GM19351 (cell line): ENCODE data around the gene ATP8B3.
"Not testable (repeated sequence)": the region's sequence is repeated elsewhere in the genome, so short reads cannot be mapped to it uniquely, and the experiment has no call there.

Experiments
- ATAC-seq: cut with Tn5 transposase; IDR thresholded peaks from one replicate; pipeline ENCODE4 v1.9.1; 2021; ENCODE audit warnings: mild to moderate bottlenecking, moderate library complexity; ENCODE audit not compliant: unreplicated experiment

The ATP8B3 gene

DNA sequence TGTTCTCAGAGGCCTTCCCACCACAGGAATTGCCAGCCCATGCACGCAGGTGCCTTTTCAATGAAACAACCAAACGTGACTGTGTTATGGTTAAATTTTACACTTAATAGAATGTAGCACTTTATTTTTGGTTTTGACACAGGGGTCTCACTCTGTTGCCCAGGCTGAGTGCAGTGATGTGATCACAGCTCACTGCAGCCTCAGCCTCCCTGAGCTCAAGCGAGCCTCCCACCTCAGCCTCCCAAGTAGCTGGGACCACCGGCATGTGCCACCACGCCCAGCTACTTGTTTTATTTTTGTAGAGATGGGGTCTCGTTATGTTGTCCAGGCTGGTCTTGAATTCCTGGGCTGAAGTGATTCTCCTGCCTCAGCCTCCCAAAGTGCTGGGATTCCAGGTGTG lies 7.2 kb downstream of the ATP8B3 start:
- ATAC-seq, result no peak

DNA sequence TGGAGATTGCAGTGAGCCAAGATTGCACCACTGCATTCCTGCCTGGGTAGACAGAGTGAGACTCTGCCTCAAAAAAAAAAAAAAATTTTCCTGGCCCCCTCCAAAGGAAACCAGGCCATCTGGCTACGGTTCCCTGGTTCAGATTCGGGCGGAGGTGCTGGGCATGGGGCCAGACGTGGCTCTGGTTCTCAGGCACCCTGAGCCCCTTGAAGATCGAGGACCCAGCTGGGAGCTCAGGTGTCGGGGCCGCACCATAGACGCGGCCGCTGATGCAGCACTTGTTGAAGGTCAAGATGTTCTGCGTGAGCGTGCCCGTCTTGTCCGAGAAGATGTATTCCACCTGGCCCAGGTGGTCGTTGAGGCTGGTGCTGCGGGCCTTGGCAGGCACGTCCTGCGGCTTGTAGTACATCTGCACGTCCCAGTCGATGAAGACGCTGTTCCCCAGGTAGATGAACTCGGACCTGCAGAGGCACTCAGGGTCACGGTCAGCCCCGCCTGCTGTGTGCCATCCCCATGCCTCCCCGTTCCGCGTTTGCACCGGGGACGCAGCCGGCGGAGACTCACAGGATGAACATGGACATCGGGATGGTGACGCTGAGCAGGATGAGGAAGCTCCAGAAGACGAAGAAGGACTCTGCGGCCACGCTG lies 12.3 kb downstream of the ATP8B3 start:
- ATAC-seq, result no peak

DNA sequence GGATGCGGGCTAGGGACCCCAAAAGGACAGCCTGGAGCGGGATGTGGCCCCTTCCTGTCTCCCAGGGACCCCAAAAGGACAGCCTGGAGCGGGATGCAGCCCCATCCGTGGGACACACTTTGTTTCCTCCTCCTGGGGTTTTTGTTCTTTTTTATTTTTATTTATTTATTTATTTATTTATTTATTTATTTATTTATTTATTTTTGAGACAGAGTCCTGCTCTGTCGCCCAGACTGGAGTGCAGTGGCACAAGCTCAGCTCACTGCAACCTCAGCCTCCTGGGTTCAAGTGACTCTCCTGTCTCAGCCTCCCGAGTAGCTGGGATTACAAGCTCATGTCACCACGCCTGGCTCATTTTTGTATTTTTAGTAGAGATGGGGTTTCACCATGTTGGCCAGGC lies 14.8 kb downstream of the ATP8B3 start:
- ATAC-seq, result not testable (repeated sequence)

DNA sequence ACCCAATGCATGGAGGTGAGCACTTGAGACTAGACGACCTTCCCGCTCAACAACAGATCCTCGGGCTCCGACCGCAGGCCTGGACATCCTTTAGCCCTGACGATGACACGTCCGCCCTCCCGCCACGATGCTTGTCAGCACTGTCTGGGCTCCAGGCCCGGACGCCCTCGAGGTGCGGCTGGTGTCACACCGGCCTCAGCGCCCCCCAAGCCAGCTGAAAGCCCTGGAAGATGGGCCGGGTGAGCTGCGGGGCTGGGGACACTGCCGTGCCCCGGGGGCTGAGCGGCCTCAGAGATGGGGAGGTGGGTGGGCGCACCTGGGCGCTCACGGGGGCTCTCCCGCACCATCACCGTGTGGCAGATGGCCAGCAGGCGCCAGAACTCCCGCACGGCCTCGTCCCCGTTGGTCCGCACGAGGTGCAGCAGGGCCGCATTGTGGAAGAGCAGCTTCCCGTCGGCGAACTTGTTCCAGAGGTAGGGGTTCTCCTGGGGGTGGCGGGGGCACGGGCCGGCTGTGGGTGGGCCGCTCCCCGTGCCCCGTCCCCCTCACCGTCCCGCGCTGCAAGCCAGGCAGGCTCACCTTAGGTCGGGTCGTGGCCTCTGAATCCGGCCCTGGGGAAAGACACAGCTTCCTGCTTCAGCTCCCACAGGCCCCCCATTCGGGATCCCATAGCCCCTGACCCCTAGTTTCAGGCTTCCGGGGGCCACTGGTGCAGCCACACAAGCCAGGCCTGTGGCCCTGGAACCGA lies 15.5 kb downstream of the ATP8B3 start:
- no peak for ATAC-seq

DNA sequence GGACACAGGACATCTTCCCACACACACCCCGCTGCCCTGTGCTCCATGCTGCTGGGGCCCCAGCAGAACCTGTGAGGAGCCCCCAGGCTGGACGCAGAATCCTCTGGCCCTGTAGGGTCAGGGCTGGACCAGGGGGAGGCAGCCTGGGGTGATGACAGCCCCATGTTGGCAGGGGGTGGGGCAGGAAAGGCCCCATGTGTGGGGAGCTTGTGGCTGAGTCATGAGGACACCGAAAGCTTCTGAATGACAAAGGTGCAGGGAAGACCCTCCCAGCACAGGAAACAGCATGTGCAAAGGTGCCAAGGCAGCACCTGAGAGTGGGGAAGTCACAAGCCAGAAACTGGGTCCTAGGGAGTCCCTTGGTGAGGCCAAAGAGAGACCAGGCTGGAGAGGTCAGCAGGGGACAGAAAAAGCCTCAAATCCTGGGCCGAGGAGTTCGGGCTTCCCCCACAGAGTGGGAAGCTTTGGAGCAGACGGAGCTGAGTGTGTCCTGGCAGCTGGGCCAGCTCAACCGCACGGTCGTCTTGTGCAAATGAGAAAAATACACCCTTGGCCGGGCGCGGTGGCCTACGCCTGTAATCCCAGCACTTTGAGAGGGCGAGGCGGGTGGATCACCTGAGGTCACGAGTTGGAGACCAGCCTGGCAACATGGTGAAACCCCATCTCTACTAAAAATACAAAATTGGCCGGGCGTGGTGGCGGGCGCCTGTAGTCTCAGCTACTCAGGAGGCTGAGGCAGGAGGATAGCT lies 17.5 kb downstream of the ATP8B3 start:
- ATAC-seq, result no peak

DNA sequence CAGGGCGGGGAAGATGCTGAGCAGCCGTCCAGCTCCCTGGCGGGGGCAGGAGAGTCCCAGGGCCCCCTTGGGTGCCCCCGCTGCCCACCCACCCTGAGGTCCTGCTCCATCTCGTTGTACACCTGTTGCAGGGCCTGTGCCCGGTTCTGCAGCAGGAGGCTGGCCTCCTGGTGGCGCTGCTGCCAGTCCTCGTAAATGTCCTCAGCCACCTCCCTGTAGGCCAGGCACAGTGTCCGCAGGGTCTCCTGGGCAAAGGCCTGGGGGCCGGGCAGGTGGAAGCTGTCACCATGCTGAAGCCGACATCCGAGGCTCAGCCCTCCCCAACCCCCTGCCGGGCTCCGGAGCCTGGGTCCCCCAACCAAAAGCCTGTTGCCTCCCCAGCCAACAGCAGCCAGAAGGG lies 20.2 kb downstream of the ATP8B3 start:
- no peak for ATAC-seq

DNA sequence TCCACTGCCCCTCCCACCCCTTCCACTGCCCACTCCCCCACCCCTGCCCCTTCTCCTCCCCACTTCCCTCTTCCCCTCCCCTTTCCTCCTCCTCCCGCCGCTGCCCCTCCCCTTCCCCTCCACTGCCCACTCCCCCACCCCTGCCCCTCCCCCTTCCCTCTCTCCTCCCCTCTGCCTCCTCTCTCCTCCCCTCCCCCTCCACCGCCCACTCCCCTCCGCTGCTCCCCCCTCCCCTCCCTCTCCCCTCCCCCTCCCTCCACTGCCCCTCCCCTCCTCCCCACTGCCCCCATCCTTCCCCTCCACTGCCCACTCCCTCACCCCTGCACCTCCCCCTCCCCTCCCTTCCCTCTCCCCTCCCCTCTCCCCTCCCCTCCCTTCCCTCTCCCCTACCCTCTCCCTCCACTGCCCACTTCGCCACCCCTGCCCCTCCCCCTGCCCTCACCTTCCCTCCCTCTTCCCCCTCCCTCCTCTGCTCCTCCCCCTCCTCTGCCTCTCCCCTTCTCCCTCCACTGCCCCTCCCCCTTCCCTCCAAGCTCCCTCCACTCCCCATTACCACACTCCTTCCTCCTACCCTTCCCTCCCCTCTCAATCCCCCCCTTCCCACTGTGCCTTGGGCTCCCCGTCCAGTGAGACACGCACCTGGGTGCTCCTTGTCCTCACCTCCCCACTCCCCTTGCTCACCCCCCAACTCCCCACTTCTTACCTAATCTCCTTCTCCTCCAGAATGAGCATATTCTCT lies 21.9 kb downstream of the ATP8B3 start:
- no peak for ATAC-seq

DNA sequence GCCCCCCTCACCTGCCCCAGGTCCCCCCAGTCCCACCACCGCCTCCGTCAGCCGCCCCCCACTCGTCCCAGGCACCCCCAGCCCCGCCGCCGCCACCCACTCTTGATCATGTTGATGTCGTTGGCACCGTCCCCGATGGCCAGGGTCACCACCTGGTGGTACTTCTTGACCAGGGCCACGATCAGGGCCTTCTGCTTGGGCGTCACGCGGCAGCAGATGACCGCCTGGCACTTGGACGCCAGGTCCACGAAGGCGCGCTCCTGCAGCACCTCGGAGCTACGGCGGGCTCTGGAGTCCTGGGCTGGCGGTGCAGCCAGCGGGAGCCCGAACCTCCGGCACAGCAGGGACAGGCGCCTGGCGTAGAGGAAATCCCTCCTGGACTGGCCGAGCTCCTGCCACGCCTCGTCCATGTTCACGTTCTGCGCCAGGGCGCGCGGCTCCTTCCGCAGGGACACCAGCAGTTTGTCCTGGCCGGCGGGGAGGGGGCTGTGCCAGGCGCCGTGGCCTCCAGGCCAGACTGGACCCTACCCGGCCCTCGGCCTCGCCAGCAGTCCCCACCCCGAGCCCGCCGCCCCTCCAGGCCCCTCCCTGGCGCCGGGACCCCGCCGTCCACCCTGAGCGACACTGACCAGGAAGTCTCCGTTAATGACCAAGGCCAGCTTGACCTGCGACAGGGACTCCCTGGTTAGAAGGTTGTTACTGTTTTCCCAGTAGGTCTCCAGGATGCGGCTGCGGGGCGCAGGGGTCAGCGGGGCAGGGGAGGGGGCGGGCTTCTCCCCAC lies 22.6 kb downstream of the ATP8B3 start:
- ATAC-seq, result no peak

DNA sequence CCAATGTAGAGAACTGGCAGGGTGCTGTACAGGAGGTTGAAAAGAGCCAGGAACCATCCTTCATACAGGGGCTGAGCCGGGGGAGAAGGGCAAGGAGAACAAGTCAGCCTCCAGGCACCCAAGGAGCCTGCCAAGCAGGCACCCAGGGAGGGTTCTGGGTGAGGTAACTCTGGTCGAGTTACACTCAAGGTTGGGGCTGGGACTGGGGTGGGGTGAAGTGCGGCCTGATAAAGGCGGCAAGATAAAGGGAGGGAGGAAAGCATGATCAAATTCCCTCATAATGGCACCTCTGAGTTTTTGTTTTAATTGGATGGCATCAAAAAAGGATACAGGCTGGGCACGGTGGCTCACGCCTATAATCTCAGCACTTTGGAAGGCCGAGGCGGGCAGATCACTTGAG lies 25.0 kb downstream of the ATP8B3 start:
- ATAC-seq, result no peak

DNA sequence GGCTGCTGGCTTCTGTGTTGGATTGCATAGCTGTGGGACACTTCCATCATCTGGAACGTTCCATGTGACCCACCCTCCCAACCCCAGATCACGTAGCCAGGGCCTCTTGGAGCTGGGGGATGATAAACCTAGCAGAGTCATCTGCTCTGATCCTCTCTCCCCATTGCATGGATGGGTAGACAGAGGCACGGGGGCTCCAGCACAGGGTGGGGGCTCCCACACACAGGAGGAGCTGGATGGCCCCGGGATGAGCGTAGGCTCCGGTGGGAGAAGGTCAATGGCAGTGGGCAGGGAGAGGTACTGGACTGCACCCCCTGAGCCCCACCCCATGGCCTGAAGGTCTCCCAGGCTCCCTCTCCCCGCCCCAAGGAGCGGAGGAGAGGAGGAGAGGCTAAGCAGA lies 25.4 kb downstream of the ATP8B3 start:
- no peak for ATAC-seq

DNA sequence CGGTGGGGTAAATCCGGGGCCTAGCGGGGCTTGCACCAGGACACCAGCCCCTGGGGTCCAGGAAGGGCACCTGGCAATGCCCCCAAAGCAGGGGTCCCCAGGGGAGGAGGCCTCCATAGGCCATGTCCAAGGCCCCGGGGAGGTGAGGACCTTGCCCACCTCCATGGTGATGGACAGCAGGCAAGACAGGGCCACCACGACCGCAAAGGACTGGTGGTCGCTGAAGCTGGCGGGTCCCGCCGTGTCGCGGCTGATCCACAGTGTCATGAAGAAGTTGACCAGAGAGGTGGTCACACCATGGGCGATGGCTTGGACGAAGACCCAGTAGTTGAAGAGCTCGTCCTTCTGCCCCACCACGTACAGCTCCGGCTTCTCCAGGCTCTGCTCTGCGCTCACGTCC lies 26.8 kb downstream of the ATP8B3 start:
- ATAC-seq, result no peak

DNA sequence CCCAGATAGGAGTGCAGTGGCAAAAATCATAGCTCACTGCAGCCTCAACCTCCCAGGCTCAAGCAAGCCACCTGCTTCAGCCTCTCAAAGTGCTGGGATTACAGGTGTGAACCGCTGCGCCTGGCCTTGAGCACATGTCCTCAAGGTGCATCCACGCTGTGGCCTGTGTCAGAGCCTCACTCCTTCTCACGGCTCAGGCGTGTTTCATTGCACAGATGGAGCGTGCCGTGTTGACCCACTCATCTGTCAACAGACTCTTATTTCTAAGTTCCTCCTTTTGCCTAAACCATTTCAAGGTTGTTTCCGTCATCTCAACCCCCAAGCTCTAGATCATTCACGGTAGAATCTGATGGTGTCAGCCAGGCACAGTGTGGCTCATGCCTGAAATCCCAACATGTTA lies 28.2 kb downstream of the ATP8B3 start:
- no peak for ATAC-seq

DNA sequence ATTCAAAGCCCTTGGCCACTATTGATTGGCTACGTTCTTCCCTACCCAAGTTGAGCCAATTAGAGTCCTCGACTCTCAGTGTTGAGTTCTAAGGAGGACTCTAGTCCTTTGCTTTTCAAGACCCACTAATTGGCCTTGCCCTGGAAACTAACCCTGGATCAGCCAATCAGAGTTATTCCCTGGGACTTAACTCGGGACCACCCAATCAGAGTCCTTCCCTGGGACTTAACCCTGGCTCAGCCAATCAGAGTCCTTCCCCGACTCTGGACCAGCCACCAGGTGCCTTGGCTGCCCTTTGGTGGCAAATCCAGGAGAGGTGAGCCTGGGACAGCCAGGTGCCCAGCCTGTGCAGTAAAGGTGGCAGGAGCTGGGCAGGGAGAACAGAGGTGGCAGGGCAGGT lies 28.7 kb downstream of the ATP8B3 start:
- ATAC-seq, result no peak

DNA sequence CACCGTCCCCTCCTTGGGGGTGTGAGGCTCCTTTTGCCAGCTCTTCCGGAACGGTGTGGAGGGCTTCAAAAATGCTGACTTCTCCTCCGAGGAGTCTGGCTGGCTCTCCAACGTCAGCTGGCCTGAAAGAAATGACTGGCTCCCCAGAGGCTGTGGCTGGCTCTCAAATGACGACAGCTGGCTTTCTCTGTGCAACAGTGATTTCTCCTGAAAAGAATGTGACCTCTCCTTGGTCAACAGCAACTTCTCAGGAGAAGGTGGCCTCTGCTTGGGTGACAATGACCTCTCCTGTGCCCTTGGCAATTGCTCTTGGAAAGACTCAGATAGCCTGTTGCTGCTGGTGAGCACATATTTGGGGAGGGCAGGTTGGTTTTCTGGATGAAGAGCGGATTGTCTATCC lies 29.6 kb downstream of the ATP8B3 start:
- ATAC-seq, result no peak

DNA sequence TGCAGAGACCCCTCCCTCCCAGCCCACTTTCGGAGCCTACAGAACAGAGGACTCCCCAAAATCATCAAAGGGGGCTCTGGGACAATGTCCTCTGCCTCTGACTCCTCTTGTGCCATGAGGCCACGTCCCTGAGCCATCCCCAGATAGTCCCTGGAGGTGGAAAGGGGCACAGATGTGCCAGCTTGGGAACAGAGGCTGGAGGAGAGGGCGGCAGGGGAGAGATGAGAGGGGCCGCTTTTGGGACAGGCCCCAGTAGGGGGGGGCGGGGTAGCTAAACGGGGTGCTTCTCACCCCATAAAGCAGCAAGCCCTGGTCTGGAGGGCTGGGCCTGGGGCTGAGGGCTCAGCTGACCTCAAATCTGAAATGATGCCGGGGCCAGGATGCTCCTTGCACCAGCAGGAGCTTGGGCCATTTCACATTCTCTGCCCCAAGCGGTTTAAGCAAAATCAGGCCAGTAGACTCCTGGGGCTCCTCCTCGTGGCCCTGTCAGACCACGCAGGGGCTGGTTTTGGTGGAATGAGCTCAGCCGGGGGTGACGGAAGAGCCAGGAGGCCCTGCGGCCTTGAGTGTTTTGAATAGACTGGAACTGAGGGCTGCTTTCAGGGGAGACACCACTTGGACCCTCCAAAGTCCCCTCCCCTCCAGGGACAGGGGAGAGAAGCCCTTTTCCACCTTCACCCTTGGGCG lies 31.7 kb downstream of the ATP8B3 start:
- ATAC-seq, result no peak

DNA sequence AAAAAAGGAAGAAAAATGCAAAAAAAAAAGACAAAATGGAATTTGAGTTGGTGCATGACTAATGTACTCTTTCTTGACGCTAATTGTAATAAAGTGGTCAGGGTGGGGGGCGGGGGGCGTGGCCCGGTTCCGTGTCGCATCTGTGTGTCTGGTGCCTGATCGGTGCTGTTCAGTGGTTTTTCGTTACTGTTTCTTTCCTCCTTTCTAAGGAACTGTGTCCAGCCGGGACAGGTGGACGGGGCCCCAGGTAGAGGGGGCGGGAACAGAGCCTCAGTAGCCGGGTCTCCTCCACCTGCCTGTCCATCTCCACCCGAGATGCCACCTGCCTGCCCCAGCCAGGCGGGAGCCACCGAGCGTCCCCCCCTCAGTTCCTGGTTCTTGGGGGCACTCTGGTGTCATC lies 32.5 kb downstream of the ATP8B3 start:
- no peak for ATAC-seq

DNA sequence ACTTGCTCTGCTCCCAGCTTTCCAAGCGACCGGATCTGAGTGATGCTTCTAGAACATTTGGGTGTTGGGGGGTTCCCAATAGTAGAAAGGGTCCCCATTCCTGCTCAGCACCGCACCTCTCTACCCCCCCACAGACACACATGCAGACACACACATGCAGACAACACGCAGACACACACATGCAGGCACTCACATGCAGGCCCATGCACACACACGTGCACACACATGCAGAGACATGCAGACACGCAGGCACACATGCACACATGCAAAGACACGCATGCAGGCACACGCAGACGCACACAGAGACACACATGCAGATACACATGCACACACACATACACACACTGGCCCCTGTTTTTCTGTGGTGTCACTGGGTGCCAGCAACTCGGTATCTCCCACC lies 34.9 kb downstream of the ATP8B3 start:
- ATAC-seq, result no peak

DNA sequence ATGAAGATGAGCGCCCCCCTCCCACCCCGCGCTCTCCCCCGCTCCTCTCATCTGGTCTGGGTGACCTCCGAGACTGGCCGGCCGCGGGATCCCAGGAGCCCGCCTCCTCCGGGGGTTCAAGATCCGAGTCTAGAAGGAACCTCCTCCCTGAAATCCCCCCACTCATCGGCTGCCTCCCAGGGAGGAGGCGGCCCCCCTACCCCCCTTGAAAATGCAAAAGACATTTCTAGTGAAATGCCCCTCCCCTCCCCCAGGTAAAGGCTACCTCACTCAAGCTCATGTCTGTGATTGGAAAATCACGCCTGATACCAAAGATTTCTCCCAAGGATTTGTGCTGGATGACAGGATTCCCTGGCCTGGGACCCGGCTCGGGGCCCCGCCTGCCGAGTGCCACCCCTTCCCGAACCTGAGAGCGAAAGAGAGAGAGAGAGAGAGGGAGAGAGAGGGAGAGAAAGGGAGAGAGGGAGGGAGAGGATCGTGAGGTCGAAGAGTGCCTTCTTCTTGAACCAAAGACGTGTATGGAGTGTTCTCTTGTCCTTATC lies 35.4 kb downstream of the ATP8B3 start:
- ATAC-seq, result no peak

DNA sequence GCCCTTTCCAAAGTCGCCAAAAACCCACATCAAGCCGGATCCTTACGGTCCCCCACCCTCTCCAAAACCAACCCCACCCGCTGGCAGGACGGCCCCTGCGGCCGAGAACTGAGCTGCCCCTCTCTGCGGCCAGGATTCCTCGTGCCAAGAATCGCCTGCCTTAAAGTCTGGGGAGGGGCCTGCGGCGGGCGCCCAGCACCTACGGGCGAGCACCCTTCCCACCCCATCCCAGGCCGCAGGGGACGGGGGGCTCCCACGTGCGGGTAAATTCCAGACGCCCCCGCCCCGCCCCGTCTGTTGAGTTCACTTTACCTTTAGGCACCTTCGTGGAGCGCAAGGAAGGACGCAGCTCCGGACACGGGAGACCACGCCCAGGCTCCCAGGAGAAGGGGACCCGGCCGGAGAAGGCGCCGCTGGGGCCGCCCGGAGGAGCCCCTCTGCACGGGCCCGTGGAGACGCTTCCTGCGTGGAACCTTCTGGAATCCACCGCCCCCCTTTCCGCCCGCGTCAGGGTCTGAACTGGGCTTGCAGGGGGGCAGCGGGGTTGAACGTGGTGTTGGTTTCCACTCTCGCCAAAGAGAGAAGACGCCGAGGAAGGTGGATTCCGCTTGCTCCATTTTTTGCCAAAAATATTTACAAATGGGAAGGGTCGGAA lies 36.0 kb downstream of the ATP8B3 start:
- ATAC-seq, result no peak
